Measurements from ENCODE around the gene PROM1. TPM values are rescaled to one million over a fixed set of nuclear protein-coding genes. Genes with fewer than 3 reads are reported as not detected.

PROM1 gene
- total and polyA plus RNA-seq, 9 donors = 0.10 to 3.3 (median 0.81) TPM

DNA sequence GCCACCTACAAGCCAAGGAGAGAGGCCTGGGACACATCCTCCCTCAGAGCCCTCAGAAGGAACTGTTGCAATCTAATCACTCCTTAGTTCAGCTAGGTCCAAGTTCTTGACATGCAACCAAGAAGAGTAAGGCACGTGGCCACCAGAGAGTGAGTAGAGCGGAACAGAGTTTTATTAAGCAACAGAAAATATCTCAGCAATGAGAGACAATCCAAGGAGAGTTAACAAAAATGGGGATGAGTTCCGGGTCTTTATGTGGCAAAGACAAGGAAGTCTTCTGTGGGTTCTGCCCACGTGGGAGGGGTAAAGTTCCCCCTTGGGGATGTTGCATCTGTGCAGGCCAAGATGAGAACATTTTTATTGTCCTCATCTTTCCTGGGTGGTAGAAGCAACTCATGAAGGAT is 38.5 kb upstream of the PROM1 start:
- no peaks in the 10 kb centered on the region for H3K9me3 ChIP-seq
- no peak overlapping the region for H3K4me3 ChIP-seq
- no peaks in the 10 kb centered on the region for H3K36me3 ChIP-seq
- no peaks in the 10 kb centered on the region for H3K4me1 ChIP-seq (ENCODE audit: insufficient read depth)
- no peaks in the 10 kb centered on the region for H3K27me3 ChIP-seq
- no peak for DNase-seq
- intact Hi-C loops (cut with DNase I) = no loop called here
- 83 to 85% (median 83%) methylated on average over 4 of the region's 4 CpGs for WGBS, 3 donors
- no peak overlapping the region for H3K27ac ChIP-seq
- TF ChIP-seq POLR2A (IDR thresholded peaks at IDR 0.05) = no peak
- no peak for TF ChIP-seq EP300 (IDR thresholded peaks at IDR 0.05)
- TF ChIP-seq, protein P1, sequence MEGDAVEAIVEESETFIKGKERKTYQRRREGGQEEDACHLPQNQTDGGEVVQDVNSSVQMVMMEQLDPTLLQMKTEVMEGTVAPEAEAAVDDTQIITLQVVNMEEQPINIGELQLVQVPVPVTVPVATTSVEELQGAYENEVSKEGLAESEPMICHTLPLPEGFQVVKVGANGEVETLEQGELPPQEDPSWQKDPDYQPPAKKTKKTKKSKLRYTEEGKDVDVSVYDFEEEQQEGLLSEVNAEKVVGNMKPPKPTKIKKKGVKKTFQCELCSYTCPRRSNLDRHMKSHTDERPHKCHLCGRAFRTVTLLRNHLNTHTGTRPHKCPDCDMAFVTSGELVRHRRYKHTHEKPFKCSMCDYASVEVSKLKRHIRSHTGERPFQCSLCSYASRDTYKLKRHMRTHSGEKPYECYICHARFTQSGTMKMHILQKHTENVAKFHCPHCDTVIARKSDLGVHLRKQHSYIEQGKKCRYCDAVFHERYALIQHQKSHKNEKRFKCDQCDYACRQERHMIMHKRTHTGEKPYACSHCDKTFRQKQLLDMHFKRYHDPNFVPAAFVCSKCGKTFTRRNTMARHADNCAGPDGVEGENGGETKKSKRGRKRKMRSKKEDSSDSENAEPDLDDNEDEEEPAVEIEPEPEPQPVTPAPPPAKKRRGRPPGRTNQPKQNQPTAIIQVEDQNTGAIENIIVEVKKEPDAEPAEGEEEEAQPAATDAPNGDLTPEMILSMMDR (IDR thresholded peaks at IDR 0.05) = no peak

DNA sequence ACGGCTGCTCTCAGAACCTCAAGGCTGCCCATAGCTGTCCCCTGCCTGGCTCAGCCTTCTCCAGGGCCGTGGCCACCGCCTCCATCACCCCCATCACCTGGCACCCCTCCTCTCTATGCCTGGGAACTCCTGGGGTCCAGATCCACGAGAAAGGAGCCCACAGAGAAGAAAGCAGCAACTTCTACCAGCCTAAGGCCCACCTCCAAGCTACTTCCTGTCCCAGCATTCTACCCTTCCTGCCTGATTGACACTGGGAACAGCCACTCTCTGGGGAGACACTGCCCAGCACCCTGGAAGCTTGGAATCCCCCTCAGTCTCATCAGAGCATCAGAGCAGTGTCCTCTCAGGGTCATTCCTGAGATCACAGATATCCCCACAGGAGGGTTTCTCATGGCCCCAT is 36.9 kb upstream of the PROM1 start:
- H3K4me3 ChIP-seq = no peak overlapping the region
- WGBS, 3 donors = 80 to 85% (median 83%) methylated on average over 4 of the region's 4 CpGs
- H3K9me3 ChIP-seq = no peaks in the 10 kb centered on the region
- no peaks in the 10 kb centered on the region for H3K27me3 ChIP-seq
- DNase-seq = no peak
- TF ChIP-seq, protein P1 (IDR thresholded peaks at IDR 0.05) = no peak
- TF ChIP-seq POLR2A (IDR thresholded peaks at IDR 0.05) (no peak), EP300 (IDR thresholded peaks at IDR 0.05) (no peak)
- no peaks in the 10 kb centered on the region for H3K4me1 ChIP-seq (ENCODE audit: insufficient read depth)
- no peaks in the 10 kb centered on the region for H3K36me3 ChIP-seq
- intact Hi-C loops (cut with DNase I) = no loop called here
- no peak overlapping the region for H3K27ac ChIP-seq

DNA sequence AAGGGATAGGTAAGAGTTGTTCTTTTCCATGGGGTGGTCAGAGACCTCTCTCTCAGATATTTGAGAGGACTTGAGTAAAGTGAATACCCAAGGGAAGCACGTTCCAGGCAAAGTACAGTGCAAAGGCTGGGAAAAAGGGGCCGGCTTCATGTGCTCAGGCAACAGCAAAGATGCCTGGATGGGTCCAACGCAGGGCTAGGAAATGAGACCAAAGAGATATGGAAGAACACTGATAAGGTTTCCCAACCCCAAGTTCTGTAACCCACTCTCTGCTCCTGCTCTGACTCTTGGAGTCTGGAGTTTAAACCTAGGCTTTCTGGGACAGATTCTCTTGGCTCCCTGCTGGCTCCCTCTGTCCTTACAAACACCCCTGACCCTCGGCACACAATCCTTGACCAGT is 36.2 kb upstream of the PROM1 start:
- H3K4me1 ChIP-seq (ENCODE audit: insufficient read depth) = no peaks in the 10 kb centered on the region
- H3K36me3 ChIP-seq = no peaks in the 10 kb centered on the region
- WGBS, 3 donors = 81 to 91% (median 82%) methylated on average over 4 of the region's 4 CpGs
- intact Hi-C loops (cut with DNase I) = loop anchor here in 1 of 4 donors (1.0 kb wide), 1 partner anchor 27 kb away; no protein-coding TSS in a partner anchor
- TF ChIP-seq EP300 (IDR thresholded peaks at IDR 0.05) (no peak), POLR2A (IDR thresholded peaks at IDR 0.05) (no peak)
- TF ChIP-seq, protein P1 (IDR thresholded peaks at IDR 0.05) = no peak
- no peaks in the 10 kb centered on the region for H3K27me3 ChIP-seq
- DNase-seq = no peak
- no peaks in the 10 kb centered on the region for H3K9me3 ChIP-seq
- H3K4me3 ChIP-seq = no peak overlapping the region
- H3K27ac ChIP-seq = no peak overlapping the region

DNA sequence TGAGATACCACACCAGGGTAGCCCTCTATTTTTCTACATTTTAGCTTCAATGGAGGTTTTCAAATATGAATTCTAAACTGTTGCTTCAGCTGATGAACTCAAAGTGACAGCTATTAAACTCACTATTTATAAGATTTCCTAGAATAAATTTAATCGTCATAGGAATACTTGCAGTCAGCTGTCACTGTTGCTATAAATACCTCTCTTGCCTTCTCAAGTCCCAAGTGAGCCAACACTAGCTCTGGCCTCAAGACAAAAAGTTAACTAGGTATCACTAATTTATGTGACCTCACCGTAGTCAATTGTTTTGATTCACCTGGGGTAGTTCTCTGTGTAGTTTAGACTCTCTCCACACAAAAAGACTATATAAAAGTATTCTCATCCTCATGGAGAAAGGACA is 34.3 kb upstream of the PROM1 start:
- H3K27ac ChIP-seq = no peak overlapping the region
- DNase-seq = no peak
- intact Hi-C loops (cut with DNase I) = no loop called here
- WGBS, 3 donors = 52 to 64% (median 58%) methylated on average over 2 of the region's 2 CpGs
- H3K36me3 ChIP-seq = no peaks in the 10 kb centered on the region
- no peaks in the 10 kb centered on the region for H3K9me3 ChIP-seq
- H3K4me3 ChIP-seq = no peak overlapping the region
- no peak for TF ChIP-seq EP300 (IDR thresholded peaks at IDR 0.05)
- no peaks in the 10 kb centered on the region for H3K27me3 ChIP-seq
- no peaks in the 10 kb centered on the region for H3K4me1 ChIP-seq (ENCODE audit: insufficient read depth)

DNA sequence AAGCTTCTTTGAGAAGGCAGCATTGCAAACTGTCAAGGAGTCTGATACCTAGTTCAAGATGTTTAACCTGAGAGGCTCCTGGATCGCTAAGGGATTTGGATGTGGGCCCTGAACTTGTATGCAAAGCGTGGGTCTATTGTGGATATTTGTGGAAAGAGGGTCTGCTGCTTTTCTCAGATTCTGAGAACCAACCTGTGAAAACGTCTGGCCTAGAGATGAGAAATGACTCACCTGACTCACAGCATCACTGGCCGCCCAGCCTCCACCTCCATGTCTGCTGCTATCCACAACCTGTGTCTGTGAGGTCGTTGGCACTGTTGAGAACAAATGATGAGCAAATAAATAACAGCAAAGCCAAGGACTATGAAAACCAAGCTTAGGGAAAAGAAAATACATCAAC is 33.3 kb upstream of the PROM1 start:
- intact Hi-C loops (cut with DNase I) = no loop called here
- H3K36me3 ChIP-seq = no peaks in the 10 kb centered on the region
- H3K9me3 ChIP-seq = no peaks in the 10 kb centered on the region
- H3K27ac ChIP-seq = no peak overlapping the region
- no peaks in the 10 kb centered on the region for H3K27me3 ChIP-seq
- DNase-seq = no peak
- H3K4me1 ChIP-seq (ENCODE audit: insufficient read depth) = no peaks in the 10 kb centered on the region
- WGBS, 3 donors = 74 to 81% (median 79%) methylated on average over 5 of the region's 5 CpGs
- TF ChIP-seq EP300 (IDR thresholded peaks at IDR 0.05) (no peak), POLR2A (IDR thresholded peaks at IDR 0.05) (no peak)
- TF ChIP-seq, protein P1 (IDR thresholded peaks at IDR 0.05) = no peak
- H3K4me3 ChIP-seq = no peak overlapping the region
